Cardiac muscle cell (in vitro differentiated cells and primary cell): ENCODE measurements around the gene C10orf105. TPM values are rescaled to one million over a fixed set of nuclear protein-coding genes. Genes with fewer than 3 reads are reported as not detected.

ENCODE experiments used
- DNase-seq, 2 donors: peaks; one replicate each; pipeline versions ENCODE4 v3.0.0 to v3.0.0-alpha.2; 2010 to 2017; ENCODE audit warnings: low read depth in 1 of 2, low spot score in 1 of 2
- H3K27ac ChIP-seq: fragments of 200-600 bp; sonication (generic); 2 replicates; pipeline ENCODE4 v1.5.1; 2016
- H3K27me3 ChIP-seq: fragments of 200-600 bp; sonication (generic); 2 replicates; pipeline ENCODE4 v1.6.0; 2016; ENCODE audit warnings: control low read depth
- H3K36me3 ChIP-seq: fragments of 200-600 bp; sonication (generic); 2 replicates; pipeline ENCODE4 v1.5.1; 2016; ENCODE audit warnings: control low read depth
- H3K4me1 ChIP-seq: fragments of 200-600 bp; sonication (generic); 2 replicates; pipeline ENCODE4 v1.8.1; 2017; ENCODE audit warnings: low read depth, mild to moderate bottlenecking, mixed run types
- H3K4me3 ChIP-seq: fragments of 200-600 bp; sonication (generic); 2 replicates; pipeline ENCODE4 v1.5.1; 2016; ENCODE audit warnings: mild to moderate bottlenecking
- H3K9me3 ChIP-seq: fragments of 200-600 bp; sonication (generic); 2 replicates; pipeline ENCODE4 v1.5.1; 2017; ENCODE audit warnings: low read depth, mild to moderate bottlenecking, control low read depth
- polyA plus RNA-seq: library from polyadenylated mRNA; unstranded; fragments of >200 nt; fragmentation: Nextera tagmentation; extraction: Ambion mirVana; gene quantifications from 2 replicates; pipeline ENCODE4 v1.2.1, GENCODE V29; 2016
- total RNA-seq: library from RNA; depleted of rRNA; stranded (reverse); fragments of >200 nt; gene quantifications from 2 replicates; pipeline ENCODE4 v1.2.3, GENCODE V29; 2016
- TF ChIP-seq, protein P1 (sequence below): IDR thresholded peaks from 2 replicates; pipeline ENCODE4 v1.5.1; 2012; ENCODE audit warnings: low read depth, mild to moderate bottlenecking, low read length

The C10orf105 gene
- total and polyA plus RNA-seq, 2 experiments from 2014 or later: 0.03 TPM; not detected in 1

DNA sequence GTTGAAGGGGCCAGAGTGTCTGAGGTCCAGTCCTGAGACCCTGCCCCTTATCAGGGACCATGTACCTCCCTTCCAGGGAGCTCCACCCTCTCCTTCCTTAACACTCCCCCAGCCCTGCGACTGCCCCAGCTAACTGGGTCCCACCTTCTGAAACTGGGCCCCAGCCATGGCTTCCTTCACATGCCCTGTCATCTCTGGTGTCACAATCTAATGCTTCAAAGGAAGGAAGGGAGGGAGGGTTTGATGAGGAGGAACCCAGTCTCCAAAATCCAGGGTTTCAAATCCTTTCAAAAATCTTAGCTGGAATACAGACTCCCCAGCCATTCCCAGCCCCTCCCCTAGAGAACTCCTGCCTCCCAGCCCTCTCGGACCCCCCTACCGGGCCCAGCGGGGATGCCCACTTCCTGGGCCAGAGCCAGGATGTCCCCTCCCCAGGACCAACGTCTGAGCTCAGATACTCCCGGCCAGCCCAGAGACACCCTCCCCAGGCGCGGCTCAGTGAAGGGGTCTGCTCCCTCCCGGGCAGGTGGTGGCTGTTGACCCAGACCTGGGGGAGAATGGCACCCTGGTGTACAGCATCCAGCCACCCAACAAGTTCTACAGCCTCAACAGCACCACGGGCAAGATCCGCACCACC lies 18.0 kb downstream of the C10orf105 start:
- Histone ChIP-seq H3K36me3 (no peaks in the 10 kb centered on the region), H3K27me3 (no peaks in the 10 kb centered on the region), H3K9me3 (no peaks in the 10 kb centered on the region), H3K4me3 (no peak overlapping the region), H3K4me1 (peaks cover 10% of the 10 kb centered on the region), H3K27ac (no peak overlapping the region)
- TF ChIP-seq, protein P1, sequence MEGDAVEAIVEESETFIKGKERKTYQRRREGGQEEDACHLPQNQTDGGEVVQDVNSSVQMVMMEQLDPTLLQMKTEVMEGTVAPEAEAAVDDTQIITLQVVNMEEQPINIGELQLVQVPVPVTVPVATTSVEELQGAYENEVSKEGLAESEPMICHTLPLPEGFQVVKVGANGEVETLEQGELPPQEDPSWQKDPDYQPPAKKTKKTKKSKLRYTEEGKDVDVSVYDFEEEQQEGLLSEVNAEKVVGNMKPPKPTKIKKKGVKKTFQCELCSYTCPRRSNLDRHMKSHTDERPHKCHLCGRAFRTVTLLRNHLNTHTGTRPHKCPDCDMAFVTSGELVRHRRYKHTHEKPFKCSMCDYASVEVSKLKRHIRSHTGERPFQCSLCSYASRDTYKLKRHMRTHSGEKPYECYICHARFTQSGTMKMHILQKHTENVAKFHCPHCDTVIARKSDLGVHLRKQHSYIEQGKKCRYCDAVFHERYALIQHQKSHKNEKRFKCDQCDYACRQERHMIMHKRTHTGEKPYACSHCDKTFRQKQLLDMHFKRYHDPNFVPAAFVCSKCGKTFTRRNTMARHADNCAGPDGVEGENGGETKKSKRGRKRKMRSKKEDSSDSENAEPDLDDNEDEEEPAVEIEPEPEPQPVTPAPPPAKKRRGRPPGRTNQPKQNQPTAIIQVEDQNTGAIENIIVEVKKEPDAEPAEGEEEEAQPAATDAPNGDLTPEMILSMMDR: no peak
- DNase-seq: no peak

DNA sequence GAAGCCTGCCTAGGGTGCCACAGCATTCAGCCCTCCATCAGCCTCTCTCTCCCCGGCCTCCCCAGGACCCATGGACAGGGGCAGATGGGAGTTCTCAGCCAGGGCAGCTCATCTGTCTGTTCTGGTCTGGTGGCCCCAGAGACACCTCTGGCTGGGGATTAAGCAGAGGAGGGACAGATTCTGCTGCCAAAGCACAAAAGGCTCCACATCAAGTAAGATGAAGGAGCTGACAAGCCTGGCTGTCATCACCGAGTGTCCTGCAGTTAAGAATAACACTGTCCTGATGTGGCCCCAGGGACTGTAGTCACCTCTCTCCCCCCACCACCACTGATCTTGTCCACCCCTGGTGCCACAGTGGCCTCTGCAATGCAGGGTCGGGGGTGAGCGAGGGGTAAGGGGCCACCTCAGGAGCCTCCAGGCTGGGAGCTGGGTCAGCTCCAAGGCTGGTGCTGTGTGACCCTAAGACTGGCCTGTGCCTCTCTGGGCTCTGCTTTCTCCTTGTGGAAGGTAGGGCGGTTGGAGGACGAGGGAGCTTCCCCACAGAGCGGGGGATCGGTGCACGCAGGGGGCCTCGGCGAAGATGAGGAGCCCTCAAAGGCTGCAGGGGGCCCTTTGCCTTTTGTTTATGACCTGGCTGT lies 18.7 kb downstream of the C10orf105 start:
- Histone ChIP-seq H3K4me3 (no peak overlapping the region), H3K27me3 (no peaks in the 10 kb centered on the region), H3K9me3 (no peaks in the 10 kb centered on the region), H3K27ac (no peak overlapping the region), H3K36me3 (no peaks in the 10 kb centered on the region), H3K4me1 (peaks cover 10% of the 10 kb centered on the region)
- peak in 1 of 2 donors; percentile 39 for DNase-seq
- TF ChIP-seq, protein P1: no peak

DNA sequence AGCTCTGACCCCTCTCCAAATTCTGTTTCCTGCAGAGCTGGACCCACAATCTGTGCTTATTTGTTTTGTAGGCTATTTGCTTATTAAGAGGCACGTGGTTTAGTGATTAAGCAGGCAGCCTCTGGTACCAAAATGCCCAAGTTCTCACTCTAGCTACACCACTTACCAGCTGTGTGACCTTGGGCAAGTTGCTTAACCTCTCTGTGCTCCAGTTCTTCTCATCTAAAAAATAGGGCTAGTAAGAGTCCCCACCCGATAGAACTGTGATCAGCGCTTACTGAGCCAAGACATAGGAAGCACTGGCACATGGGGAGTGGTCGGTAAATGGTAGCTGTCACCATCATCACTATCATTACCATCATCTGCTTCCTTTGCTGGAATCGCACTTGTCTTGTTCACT lies 20.8 kb downstream of the C10orf105 start:
- Histone ChIP-seq H3K27me3 (no peaks in the 10 kb centered on the region), H3K4me1 (peaks cover 10% of the 10 kb centered on the region), H3K27ac (no peak overlapping the region), H3K9me3 (no peaks in the 10 kb centered on the region), H3K36me3 (no peaks in the 10 kb centered on the region), H3K4me3 (no peak overlapping the region)
- TF ChIP-seq, protein P1: no peak
- no peak for DNase-seq

DNA sequence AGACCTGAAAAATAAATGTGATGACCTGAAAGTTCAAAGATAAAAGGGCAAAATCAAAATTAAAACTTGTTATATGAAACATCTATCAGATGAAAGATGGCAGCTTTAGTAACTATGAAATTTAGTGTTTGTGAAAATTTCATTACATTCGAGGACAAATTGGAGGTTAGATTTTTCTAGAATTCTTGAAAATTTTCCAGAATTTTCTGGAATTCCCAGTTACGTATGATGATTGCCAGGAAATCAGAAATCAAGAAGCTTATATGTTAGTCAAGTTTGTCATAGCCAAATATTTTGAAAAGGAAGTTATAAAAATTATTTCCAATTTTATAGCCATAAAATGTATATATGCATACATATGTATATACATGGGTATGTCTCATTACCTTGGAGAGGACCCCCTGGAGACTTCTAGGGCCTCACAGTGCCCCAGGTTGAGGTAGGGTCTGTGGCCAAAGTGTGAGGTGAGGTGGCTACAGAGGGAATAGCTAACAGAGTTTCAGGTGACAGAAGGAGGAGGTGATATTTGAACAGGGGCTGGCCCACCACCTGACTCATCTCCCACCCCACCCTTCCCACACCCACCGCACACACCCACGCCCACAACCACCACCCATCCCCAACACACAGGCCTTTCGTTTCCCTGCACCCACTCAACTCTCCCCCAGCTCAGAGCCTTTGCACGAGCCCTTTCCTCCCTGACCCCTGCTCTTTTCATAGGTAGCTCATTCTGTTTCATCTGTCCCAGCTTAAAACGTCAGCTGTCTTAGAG lies 21.5 kb downstream of the C10orf105 start:
- H3K9me3 ChIP-seq: no peaks in the 10 kb centered on the region
- no peak overlapping the region for H3K27ac ChIP-seq
- H3K36me3 ChIP-seq: no peaks in the 10 kb centered on the region
- no peak overlapping the region for H3K4me3 ChIP-seq
- no peak for DNase-seq
- H3K27me3 ChIP-seq: no peaks in the 10 kb centered on the region
- peaks cover 10% of the 10 kb centered on the region for H3K4me1 ChIP-seq
- TF ChIP-seq, protein P1: no peak

DNA sequence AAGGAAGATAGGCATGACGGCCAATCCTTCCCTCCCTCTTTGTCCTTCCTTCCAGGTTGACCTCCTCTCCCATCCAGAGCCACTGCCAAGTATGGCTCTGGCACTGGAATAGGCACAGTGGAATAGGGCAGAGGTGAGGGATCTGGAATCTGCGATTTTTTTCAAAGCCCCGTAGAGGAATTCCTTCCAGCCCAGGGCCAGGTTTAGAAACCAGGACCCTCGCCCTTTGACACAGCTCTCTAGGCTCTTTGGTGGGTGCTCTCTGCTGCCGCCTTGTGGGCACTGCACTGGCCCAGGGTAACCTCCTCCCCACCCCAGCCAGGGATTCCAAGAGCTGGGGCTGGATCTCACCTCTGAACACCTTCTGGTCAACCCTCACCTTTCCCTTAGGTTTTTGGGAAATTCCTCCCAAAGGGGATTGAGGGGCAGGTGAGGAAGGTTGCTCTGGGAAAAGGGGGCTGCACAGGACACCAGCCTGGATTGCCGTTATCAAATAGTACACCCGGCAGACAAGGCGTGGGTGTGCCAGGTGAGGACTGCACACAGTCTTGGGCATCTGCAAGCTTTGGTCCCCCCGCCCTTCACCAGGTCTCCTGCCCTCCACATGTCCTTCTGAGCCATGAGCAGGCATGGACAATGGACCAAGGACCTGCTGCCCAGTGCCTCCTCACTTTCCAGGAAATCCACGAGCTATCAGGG lies 22.8 kb downstream of the C10orf105 start:
- H3K27ac ChIP-seq: no peak overlapping the region
- H3K4me3 ChIP-seq: no peak overlapping the region
- H3K27me3 ChIP-seq: no peaks in the 10 kb centered on the region
- H3K36me3 ChIP-seq: no peaks in the 10 kb centered on the region
- peaks cover 10% of the 10 kb centered on the region for H3K4me1 ChIP-seq
- TF ChIP-seq, protein P1: peak; percentile 99
- H3K9me3 ChIP-seq: no peaks in the 10 kb centered on the region
- peak; percentile 38 to 77 for DNase-seq
